DMS153 (cell line): ENCODE results near the gene EIF6.
"Not testable (repeated sequence)": the region's sequence is repeated elsewhere in the genome, so short reads cannot be mapped to it uniquely, and the experiment has no call there.

Experiments used
- DNase-seq: peaks from one replicate; lab custom pipeline; 2025; lab: John Stamatoyannopoulos, UW

The EIF6 gene

DNA sequence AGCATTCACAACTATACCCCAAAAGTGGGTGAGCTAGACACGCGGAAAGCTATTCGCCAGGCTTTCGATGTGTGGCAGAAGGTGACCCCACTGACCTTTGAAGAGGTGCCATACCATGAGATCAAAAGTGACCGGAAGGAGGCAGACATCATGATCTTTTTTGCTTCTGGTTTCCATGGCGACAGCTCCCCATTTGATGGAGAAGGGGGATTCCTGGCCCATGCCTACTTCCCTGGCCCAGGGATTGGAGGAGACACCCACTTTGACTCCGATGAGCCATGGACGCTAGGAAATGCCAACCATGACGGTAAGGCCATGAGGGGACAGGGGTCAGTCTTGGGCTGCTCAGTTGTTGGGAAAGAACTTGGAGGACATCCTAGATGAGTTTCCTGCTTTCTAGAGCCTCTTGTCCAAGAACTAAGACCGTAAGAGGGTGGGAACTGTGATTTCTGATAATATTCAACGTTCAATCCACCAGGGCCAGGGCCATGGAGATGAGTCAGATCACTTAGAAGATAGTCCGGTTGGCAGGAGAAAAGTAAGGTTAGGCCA is 30.0 kb downstream of the EIF6 start:
- no peak for DNase-seq

DNA sequence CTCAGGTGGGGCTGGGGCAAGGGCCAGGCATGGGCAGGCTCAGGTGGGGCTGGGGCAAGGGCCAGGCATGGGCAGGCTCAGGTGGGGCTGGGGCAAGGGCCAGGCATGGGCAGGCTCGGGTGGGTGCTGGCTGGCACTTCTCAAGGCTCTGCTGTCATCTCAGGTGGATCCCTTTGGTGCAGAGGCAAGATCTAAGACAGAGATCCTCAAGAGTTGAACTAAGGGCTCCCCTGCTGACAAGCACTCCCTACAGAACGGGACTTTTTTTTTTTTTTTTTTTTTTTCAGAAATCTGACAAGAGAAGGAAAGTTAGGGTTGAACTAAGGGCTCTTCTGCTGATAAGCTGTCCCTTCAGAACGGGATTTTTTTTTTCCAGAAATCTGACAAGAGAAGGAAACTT is 31.6 kb downstream of the EIF6 start:
- DNase-seq: no peak

DNA sequence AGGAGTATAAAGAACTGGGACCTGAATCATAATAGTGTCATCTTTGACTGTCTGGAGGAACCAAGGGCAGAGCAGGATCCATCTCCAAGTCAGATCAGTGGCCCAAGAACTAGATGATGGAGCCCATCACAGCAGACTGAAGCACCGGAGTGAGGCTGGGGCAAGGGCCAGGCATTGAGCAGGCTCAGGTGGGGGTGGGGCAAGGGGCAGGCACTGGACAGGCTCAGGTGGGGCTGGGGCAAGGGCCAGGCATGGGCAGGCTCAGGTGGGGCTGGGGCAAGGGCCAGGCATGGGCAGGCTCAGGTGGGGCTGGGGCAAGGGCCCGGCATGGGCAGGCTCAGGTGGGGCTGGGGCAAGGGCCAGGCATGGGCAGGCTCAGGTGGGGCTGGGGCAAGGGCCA is 32.0 kb downstream of the EIF6 start:
- DNase-seq: not testable (repeated sequence)

DNA sequence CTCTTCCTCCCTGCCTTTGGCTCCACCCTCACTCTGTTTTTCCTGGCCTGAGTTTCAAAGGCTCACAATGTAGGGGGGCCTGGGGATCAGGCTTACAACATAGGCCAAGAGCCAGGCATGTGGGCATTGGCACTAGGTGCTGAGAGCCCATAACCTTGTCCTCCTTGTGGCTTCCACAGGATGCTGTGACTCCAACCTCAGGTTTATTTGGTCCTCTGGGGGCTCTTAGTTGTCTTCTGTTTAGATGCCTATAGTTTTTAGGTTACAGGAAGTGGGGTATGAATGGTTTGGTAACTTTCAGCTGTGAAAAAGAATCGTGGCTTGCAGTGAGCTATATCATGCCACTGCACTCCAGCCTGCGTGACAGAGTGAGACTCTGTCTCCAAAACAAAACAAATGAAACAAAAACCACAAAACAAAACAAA is 32.5 kb downstream of the EIF6 start:
- DNase-seq: no peak

DNA sequence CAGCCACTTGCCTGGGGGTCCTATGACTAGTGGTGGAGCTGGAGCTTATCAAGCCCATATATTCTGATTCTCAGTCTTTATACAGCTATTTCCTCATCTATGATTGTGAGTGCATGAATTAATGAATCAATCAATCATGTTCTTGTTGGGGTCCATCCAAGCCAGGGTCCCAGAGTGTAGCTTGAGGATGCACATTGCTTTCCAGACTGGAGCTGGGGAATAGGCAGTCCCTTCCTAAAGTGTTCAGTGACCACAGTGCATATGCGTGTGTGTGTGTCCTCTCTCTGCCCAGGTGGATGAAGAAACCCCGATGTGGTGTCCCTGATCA is 33.0 kb downstream of the EIF6 start:
- no peak for DNase-seq

DNA sequence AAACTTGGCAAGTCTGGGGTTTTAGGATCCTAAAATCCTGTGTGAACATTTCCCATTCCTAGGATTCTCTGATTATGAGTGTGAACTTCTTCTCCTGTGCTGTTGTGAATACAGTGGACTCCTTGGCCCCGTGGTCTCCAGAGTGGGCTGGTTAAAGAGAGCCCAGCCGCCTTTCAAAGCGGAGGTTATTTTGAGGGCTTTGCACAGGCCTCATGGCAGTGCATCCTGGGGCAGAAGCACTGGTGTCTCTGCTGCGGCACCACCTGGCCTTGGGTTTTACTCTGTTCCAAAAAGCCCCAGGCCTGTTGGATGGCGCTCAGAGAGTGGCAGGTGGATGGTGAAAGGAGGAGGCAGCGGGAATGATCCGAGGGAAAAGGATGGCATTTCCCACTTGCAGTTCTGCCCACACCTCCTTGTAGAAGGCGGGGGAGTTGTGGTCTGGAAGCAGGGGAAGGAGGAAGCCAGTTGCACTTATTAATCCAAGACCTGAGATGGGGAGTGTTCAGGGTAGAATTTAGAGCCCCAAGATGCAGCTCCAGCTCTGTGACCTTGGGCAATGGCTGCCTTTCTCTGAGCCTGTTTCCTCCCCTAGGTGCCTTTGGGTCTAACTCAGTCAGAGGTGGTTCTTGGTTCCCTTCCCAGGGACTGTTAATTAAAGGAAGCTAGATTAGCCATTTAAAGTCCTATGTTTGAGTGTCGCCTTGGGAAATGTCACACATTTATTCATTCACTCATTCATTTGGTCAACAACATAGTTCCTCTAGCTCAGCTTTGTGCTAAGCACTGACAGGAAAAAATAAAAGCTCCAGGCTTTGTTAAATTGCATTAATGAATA is 35.7 kb downstream of the EIF6 start:
- DNase-seq: no peak

DNA sequence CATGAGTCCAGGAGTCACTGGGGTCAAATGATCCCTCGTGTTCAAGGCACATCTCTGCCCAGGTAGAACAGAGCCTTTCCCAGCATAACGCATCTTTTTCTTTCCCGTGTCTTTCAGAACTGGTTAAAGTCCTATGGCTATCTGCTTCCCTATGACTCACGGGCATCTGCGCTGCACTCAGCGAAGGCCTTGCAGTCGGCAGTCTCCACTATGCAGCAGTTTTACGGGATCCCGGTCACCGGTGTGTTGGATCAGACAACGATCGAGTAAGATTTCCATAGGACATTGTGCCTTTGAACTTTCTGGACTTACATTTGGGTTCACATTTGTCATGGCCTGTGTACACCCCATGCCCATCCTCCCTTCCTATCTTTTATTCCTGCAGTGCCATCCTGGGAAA is 37.8 kb downstream of the EIF6 start:
- DNase-seq: no peak

DNA sequence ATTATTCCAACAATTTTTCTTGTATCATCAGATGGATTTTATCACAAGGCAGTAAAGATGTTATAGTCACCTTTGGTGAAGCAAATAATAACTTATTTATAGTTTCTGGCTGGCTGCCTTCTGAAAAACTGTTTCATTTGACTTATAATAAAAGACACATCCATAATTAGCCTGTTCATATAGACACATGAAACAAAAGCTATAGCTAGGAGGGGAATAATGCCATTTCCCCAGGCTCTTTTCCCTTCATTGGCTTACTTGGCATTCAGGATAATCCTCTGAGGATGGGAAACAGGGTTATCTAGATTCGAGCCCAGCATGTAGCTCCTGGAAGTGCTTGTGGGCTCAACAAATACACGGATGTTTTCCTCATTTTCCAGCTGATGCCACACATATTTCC is 40.6 kb downstream of the EIF6 start:
- DNase-seq: no peak

DNA sequence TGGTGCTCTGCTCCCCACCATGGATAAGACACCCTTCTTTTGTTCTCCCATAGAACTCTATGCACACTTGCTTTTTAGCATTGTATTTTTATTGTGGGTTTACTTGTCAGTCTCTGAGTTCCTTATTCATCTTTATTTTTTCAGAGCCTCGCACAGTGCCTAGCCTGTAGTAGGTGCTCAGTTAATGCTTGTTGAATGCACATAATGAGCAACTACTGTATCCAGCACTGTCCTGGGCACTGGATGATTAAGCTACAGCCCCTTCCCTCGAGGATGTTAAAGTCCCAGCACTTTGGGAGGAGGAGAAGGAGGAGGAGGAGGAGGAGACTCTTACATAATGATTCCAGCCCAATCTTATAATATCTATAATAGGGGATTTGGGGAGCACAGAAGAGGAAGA is 41.3 kb downstream of the EIF6 start:
- no peak for DNase-seq

DNA sequence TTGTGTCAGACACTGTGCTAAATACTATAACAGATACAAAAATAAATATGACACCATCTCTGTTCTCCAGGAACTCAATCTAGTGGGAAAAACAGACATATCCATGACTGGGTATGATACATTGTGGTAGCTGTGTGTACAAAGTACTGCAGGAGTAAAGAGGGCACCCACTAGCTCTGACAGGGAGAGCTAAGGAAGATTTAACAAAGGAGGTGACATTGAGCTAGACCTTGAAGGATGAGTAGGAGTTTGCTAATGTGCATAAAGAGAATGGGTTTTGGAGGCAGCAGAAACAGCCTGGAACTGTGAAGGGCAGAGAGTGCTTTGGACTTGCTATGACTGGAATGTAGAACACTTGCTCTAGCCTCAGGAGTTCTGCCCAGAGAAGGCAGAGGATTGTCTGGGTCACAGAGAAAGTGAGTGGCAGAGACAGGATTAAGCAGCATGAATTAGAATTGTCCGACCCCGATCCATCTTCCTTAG is 43.7 kb downstream of the EIF6 start:
- DNase-seq: no peak

DNA sequence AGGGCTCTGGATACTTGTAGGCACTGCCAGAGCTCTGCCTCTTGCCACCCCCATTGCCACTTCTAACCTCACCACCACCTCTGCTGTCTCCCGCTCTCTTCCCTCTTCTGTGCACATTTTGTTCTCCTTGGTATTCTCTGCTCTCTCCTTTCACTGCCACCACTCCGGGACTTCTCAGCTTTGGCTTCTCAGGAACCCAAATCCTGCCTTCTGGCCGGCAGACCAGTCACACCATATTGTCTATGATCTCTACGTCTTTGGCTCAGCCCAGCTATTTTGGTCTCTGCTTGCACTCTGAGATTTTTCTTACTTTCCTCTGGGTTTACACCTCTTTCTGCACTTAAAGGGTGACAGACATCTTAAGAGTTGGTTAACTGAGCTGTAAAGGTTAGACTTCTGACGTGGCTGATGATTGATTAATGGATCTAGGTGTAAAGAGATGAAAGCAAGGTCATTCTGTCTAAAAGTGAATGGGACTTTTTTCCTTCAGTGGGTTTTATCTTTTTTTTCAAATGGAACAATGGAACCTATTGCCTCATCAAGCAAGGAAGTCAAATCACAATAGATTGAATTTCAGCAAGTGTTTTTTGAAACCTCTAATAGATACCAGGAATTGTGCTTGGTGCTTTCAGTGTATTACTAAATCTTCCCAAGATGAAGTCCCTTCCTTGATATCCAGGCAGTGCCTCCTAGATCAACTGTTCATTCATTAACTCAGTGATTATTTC is 44.3 kb downstream of the EIF6 start:
- DNase-seq: no peak

DNA sequence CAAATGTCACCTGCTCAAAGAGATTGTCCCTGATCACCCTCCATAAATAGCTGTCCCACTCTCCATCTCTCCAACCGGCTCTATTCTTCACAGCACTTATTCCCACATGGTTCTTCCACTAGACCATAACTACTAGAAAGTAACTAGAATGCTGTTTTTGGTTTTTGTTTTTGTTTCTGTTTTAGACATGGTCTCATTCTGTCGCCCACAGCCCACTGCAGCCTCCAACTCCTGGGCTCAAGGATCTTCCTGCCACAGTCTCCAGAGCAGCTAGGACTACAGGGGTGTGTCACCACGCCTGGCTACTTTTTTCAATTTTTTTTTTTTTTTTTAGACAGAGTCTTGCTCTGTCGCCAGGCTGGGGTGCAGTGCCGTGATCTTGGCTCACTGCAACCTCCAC is 45.8 kb downstream of the EIF6 start:
- no peak for DNase-seq

DNA sequence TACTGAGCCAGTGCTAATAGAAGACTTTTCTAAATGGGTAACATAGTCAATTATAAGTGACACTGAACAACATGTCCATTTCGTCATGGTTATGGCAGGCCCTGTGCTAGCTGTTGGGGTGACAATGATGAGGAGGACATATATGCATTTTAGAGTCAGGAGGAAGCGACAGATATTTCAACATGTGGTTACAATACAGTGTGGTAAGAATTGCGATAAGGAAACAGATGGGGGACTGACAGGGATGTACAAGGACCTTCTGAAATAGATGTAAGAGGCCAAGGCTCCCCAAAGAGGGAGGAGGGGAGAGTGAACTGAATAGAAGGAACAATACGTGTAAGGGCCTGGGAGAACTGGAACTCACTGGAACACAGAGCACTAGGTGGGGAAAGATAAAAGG is 46.4 kb downstream of the EIF6 start:
- no peak for DNase-seq

DNA sequence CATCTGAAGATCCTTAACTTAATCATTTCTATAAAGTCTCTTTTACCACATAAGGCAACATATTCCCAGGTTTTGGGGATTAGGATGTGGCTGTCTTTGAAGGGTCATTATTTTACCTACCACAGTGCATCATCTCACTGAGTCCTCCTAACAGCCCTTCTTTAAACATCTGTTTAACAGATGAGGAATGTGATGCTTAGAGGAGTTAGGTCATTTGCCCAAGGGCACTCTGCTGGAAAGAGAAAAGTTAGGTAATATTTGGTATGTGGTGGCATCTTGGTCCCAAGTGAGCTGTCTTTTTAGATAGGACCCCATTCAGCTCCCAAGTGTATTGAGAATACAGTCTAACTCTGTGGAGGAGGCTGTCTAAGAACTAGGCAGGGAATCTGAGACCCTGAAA is 47.1 kb downstream of the EIF6 start:
- DNase-seq: no peak

DNA sequence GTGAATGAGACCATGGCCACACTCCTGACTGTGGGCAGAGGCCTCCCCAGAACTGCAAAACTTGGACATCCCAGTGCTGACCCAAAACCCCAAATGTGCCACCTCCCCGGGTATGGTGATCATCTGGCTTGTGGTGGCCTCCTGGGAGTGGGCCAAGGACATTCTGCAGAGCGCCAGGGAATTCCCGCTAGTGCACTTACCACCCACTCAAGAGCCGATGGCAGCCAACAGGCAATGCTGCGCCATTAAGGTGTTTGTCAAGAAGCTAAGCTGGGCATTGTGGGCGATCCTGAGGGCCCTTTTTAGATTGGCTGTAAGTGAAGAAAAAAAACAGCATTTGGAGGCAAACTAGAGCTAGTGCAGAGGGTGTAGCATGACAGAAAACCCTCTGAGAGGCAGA is 48.7 kb downstream of the EIF6 start:
- no peak for DNase-seq

DNA sequence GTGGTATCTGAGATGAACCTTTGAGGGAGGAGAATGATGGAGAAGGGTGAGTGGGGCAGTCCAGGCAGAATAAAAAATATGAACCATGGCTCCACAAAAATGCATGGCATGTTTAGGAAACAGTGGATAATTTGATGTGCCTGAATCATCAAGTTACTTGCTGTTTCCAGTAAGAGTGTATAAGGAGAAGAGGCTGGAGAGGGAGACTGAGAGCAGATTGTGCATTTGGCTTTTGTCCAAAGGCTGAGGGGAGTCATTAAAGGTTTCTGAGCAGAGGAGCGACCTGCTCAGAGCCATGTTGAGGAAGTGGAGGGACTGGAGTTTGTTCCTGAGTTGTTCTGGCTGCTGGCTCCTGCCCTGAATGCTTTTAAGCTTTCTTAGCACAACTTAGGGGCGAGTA is 52.0 kb downstream of the EIF6 start:
- DNase-seq: no peak
